ENCODE data around the gene GSDME. TPM values are rescaled to one million over a fixed set of nuclear protein-coding genes. Genes with fewer than 3 reads are reported as not detected.

The GSDME gene
- total and polyA plus RNA-seq, 7 experiments from 2014 or later = 0.41 to 5.0 (median 0.80) TPM; not detected in 1

DNA sequence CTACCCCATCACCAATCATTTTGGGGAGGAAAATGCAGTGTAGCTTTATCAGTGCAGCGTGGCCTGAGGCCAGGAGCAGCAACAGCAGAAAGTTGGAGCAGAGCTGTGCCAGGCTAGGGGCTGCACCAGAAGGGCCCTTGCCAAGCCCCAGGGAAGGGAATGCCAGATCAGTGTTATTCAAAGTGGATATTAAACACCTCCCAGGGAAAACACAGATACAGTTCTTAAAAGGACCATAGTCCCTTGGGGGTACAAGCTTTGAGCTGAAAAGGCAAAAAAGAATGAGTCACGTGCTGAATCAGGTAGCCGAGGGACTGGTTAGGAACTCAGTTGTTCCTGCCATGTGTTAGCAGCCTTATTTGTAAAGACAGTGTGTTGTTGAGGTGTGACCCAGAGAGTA, 54.0 kb downstream of the GSDME start:
- peaks cover 0 to 10% (median 0%) of the 10 kb centered on the region in 5 donors for H3K36me3 Mint-ChIP-seq
- no peak overlapping the region for H3K4me3 Mint-ChIP-seq
- DNase-seq (no peak), ATAC-seq (no peak)
- no peak overlapping the region for H3K27ac Mint-ChIP-seq
- POLR2A ChIA-PET = no interaction called here
- Histone ChIP-seq H3K9me3 (ENCODE audit: control insufficient read depth in 2 of 3, low read length in 3 of 3) (no peaks in the 10 kb centered on the region), H3K27me3 (ENCODE audit: control insufficient read depth in 2 of 2, insufficient read depth in 2 of 2, low read length in 2 of 2) (no peaks in the 10 kb centered on the region), H3K27ac (ENCODE audit: low read depth, low read length) (no peak overlapping the region), H3K4me3 (ENCODE audit: low read length) (no peak overlapping the region), H3K4me1 (ENCODE audit: control insufficient read depth in 2 of 2, insufficient read depth in 2 of 2, low read length in 2 of 2) (no peaks in the 10 kb centered on the region), H3K36me3 (ENCODE audit: control insufficient read depth in 2 of 3, insufficient read depth in 3 of 3, low read length in 3 of 3) (no peaks in the 10 kb centered on the region)
- no peaks in the 10 kb centered on the region for H3K27me3 Mint-ChIP-seq
- no peaks in the 10 kb centered on the region for H3K9me3 Mint-ChIP-seq
- intact Hi-C loops (cut with micrococcal nuclease) = no loop called here
- peaks cover 0 to 7% (median 0%) of the 10 kb centered on the region in 7 donors for H3K4me1 Mint-ChIP-seq
- CTCF ChIA-PET = no interaction called here

DNA sequence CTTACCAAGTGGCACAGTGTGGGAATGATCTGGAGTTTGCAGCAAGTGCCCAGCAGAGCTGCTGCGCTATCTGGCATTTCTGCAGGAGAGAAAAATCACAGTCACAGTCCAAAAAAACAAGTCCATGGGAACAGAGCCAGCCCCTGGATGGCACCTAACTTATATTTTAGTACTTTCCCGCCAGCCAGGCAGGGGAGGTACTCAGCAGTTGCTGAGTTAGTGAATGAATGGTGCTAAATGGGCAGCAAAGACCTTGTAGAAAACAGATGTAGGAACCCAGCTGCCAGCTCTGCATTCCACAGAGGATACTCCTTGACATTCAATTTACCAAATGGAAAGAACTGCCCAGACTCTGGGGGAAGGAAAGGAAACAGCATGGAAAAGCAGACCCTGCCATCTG, 54.5 kb downstream of the GSDME start:
- DNase-seq (no peak), ATAC-seq (no peak)
- no peak overlapping the region for H3K4me3 ChIP-seq (ENCODE audit: low read length)
- no peaks in the 10 kb centered on the region for H3K27me3 Mint-ChIP-seq
- intact Hi-C loops (cut with micrococcal nuclease) = no loop called here
- H3K27me3 ChIP-seq (ENCODE audit: control insufficient read depth in 2 of 2, insufficient read depth in 2 of 2, low read length in 2 of 2) = no peaks in the 10 kb centered on the region
- H3K9me3 Mint-ChIP-seq = no peaks in the 10 kb centered on the region
- H3K27ac ChIP-seq (ENCODE audit: low read depth, low read length) = no peak overlapping the region
- H3K9me3 ChIP-seq (ENCODE audit: control insufficient read depth in 2 of 3, low read length in 3 of 3) = no peaks in the 10 kb centered on the region
- ChIA-PET CTCF (no interaction called here), POLR2A (no interaction called here)
- H3K36me3 ChIP-seq (ENCODE audit: control insufficient read depth in 2 of 3, insufficient read depth in 3 of 3, low read length in 3 of 3) = no peaks in the 10 kb centered on the region
- H3K4me1 ChIP-seq (ENCODE audit: control insufficient read depth in 2 of 2, insufficient read depth in 2 of 2, low read length in 2 of 2) = no peaks in the 10 kb centered on the region
- H3K27ac Mint-ChIP-seq = no peak overlapping the region
- H3K4me1 Mint-ChIP-seq = peaks cover 0 to 10% (median 0%) of the 10 kb centered on the region in 7 donors
- H3K36me3 Mint-ChIP-seq = peaks cover 0 to 15% (median 0%) of the 10 kb centered on the region in 5 donors
- H3K4me3 Mint-ChIP-seq = no peak overlapping the region

DNA sequence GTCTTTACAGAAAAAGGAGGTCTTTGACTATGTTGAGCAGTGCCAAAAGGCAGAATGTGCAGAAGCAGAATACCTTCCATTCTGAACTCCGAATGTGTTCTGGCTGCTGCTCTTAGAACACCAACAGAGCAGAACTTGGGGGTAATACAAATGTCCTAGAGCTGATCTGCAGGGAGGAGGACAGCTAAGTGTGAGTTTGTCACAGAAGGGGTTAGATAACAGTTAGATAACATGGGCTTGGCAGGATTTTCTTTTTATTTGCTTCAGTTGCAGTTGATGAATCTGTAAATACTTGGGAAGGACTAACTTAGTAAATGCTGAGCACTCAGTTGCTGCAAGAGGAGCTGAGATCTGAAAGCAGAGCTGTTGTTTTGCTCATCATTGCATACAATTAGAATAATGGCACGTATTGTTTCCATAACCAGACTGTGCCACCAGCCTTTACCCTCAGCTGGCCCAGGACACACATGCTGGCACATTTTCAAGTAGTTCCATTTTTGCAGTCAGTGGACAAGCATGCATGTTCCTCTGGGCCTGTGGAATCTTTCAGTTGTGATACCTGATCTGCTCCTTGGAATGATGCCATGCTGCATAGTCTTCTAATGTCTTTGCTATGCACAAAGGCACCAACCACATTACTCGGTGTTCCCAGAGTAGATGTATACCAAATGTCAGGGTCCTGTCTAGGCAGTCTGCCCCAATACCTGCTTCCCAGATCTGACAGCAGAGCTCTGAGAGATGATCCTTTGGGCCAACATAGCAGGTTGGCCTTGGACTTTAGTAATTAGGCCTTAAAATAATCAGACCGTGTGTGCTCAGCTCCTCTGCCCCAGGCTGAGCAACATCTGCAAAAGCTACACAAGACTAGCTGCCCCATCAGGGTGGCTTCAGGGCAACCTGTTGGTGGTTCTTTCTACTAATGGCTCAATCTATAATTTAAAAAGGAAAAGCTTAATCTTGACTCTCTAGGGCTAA, 55.7 kb downstream of the GSDME start:
- Histone ChIP-seq H3K4me3 (ENCODE audit: low read length) (no peak overlapping the region), H3K9me3 (ENCODE audit: control insufficient read depth in 2 of 3, low read length in 3 of 3) (no peaks in the 10 kb centered on the region), H3K36me3 (ENCODE audit: control insufficient read depth in 2 of 3, insufficient read depth in 3 of 3, low read length in 3 of 3) (no peaks in the 10 kb centered on the region), H3K4me1 (ENCODE audit: control insufficient read depth in 2 of 2, insufficient read depth in 2 of 2, low read length in 2 of 2) (no peaks in the 10 kb centered on the region), H3K27me3 (ENCODE audit: control insufficient read depth in 2 of 2, insufficient read depth in 2 of 2, low read length in 2 of 2) (no peaks in the 10 kb centered on the region), H3K27ac (ENCODE audit: low read depth, low read length) (no peak overlapping the region)
- DNase-seq (no peak), ATAC-seq (no peak)
- intact Hi-C loops (cut with micrococcal nuclease) = no loop called here
- no peaks in the 10 kb centered on the region for H3K27me3 Mint-ChIP-seq
- no peaks in the 10 kb centered on the region for H3K9me3 Mint-ChIP-seq
- H3K27ac Mint-ChIP-seq = no peak overlapping the region
- H3K36me3 Mint-ChIP-seq = peaks cover 0 to 18% (median 0%) of the 10 kb centered on the region in 5 donors
- POLR2A ChIA-PET = no interaction called here
- CTCF ChIA-PET = interaction anchor here (0.8 kb wide), 1 partner anchor 111 kb away, joined by 3 read pairs; no protein-coding TSS in a partner anchor
- peaks cover 0 to 12% (median 0%) of the 10 kb centered on the region in 7 donors for H3K4me1 Mint-ChIP-seq
- H3K4me3 Mint-ChIP-seq = no peak overlapping the region

DNA sequence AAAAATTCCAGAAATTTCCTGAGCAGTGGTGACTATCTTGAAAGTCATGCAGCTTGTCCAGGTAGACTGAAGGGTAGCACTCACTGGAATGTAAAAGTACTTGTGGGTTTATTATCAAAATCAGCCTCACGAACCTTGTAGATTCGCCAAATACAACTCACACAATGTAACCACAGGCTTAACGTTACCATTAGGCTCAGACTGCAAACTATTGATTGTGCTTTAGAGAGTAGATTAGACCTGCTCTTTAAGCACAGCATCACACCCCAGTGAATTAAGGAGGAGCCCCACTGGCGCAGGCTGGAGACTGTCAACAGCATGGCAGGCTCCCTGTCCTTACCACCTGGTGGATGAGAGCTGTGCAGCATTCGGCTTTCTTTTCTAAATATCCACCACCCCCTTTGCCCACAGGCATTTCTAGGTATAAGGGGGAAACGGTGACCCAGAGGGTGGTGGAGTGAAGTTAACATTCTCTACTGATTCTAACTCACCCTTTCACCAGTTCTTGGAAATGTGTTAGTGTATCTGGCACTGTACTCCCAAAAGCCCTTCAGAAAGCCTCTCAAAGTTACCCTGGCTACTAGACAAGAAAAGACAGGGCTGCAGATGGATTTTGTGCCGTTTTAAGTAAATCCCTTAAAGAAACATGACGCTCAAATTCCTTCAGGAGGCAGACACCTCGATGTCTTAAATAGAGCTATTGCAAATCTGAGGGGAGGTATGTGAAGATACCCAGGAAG, 56.6 kb downstream of the GSDME start:
- no peaks in the 10 kb centered on the region for H3K9me3 ChIP-seq (ENCODE audit: control insufficient read depth in 2 of 3, low read length in 3 of 3)
- H3K27ac Mint-ChIP-seq = no peak overlapping the region
- no peak overlapping the region for H3K27ac ChIP-seq (ENCODE audit: low read depth, low read length)
- POLR2A ChIA-PET = no interaction called here
- DNase-seq = no peak
- no peaks in the 10 kb centered on the region for H3K4me1 ChIP-seq (ENCODE audit: control insufficient read depth in 2 of 2, insufficient read depth in 2 of 2, low read length in 2 of 2)
- H3K27me3 Mint-ChIP-seq = no peaks in the 10 kb centered on the region
- intact Hi-C loops (cut with micrococcal nuclease) = no loop called here
- CTCF ChIA-PET = no interaction called here
- H3K36me3 ChIP-seq (ENCODE audit: control insufficient read depth in 2 of 3, insufficient read depth in 3 of 3, low read length in 3 of 3) = no peaks in the 10 kb centered on the region
- ATAC-seq = no peak
- no peak overlapping the region for H3K4me3 ChIP-seq (ENCODE audit: low read length)
- no peaks in the 10 kb centered on the region for H3K9me3 Mint-ChIP-seq
- no peak overlapping the region for H3K4me3 Mint-ChIP-seq
- peaks cover 0 to 12% (median 0%) of the 10 kb centered on the region in 7 donors for H3K4me1 Mint-ChIP-seq
- peaks cover 0 to 23% (median 0%) of the 10 kb centered on the region in 5 donors for H3K36me3 Mint-ChIP-seq
- no peaks in the 10 kb centered on the region for H3K27me3 ChIP-seq (ENCODE audit: control insufficient read depth in 2 of 2, insufficient read depth in 2 of 2, low read length in 2 of 2)

DNA sequence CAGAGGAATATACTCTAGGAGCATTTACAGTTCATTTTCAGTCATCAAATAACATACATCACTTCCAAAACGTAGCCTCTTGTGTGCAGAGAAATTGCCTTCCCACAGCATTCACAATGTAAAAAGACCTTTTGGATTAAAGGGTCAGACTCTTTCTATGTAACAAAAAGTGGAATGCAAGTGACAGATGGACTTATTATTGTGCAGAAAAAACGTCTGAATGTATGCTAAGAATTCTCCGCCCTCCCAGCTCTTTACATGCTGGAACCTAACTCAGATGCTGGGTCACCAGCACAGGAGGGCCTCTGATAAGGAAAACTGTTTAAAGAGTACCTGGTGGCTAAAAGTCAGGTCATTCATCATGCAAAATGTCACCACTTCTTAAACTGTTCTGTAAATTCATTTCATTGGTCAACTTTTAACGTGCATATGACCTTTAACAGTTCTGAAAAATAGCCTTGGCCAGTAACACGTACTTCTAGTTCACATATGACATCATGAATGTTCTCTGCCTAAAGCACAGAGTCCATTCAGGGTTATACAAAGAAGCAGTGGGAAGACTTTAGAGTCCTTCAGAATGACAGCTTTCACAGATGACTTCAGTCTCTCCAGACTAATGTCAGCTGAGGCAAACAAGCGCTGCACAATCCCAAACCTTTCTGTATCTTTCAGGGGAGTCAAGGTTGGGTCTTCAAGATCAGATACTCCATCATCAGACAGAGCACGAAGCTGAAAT, 58.6 kb downstream of the GSDME start:
- POLR2A ChIA-PET = no interaction called here
- no peaks in the 10 kb centered on the region for H3K27me3 Mint-ChIP-seq

DNA sequence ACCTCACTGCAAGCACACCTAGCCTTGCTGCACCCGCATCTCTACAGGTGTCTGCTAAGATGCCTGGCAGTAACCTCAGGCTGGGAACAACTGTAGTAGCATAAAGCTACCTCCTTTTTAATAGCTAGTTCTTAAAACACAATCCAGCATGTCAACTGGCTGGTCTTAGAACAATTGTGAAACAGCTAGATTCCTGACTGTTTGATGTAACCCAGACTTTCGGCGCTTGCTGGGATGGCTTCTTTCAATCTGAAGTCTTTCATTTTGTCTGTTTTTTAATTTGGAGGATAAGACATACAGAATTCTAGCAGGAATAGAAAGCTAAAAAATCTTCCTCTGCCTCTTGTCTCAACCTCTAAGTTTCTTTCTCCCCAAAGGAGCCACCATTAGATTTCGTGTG, 59.8 kb downstream of the GSDME start:
- no peak for ATAC-seq
- POLR2A ChIA-PET = no interaction called here

More for the DNA sequence above, 58.6 kb downstream of the GSDME start:
- Mint-ChIP-seq H3K27ac (no peak overlapping the region), H3K4me3 (no peak overlapping the region), H3K36me3 (peaks cover 3 to 40% (median 5%) of the 10 kb centered on the region in 5 donors), H3K9me3 (no peaks in the 10 kb centered on the region), H3K4me1 (peaks cover 0 to 4% (median 0%) of the 10 kb centered on the region in 7 donors)
- Histone ChIP-seq H3K27me3 (ENCODE audit: control insufficient read depth in 2 of 2, insufficient read depth in 2 of 2, low read length in 2 of 2) (no peaks in the 10 kb centered on the region), H3K9me3 (ENCODE audit: control insufficient read depth in 2 of 3, low read length in 3 of 3) (no peaks in the 10 kb centered on the region), H3K27ac (ENCODE audit: low read depth, low read length) (no peak overlapping the region), H3K36me3 (ENCODE audit: control insufficient read depth in 2 of 3, insufficient read depth in 3 of 3, low read length in 3 of 3) (no peaks in the 10 kb centered on the region), H3K4me1 (ENCODE audit: control insufficient read depth in 2 of 2, insufficient read depth in 2 of 2, low read length in 2 of 2) (no peaks in the 10 kb centered on the region), H3K4me3 (ENCODE audit: low read length) (no peak overlapping the region)
- DNase-seq = no peak
- ATAC-seq = no peak
- CTCF ChIA-PET = no interaction called here
- intact Hi-C loops (cut with micrococcal nuclease) = no loop called here

More for the DNA sequence above, 59.8 kb downstream of the GSDME start:
- DNase-seq = no peak
- Histone ChIP-seq H3K9me3 (ENCODE audit: control insufficient read depth in 2 of 3, low read length in 3 of 3) (no peaks in the 10 kb centered on the region), H3K27ac (ENCODE audit: low read depth, low read length) (no peak overlapping the region), H3K36me3 (ENCODE audit: control insufficient read depth in 2 of 3, insufficient read depth in 3 of 3, low read length in 3 of 3) (no peaks in the 10 kb centered on the region), H3K27me3 (ENCODE audit: control insufficient read depth in 2 of 2, insufficient read depth in 2 of 2, low read length in 2 of 2) (no peaks in the 10 kb centered on the region), H3K4me3 (ENCODE audit: low read length) (no peak overlapping the region), H3K4me1 (ENCODE audit: control insufficient read depth in 2 of 2, insufficient read depth in 2 of 2, low read length in 2 of 2) (no peaks in the 10 kb centered on the region)
- Mint-ChIP-seq H3K27me3 (no peaks in the 10 kb centered on the region), H3K36me3 (peaks cover 4 to 50% (median 14%) of the 10 kb centered on the region in 5 donors), H3K9me3 (no peaks in the 10 kb centered on the region), H3K27ac (no peak overlapping the region), H3K4me1 (peaks cover 0 to 4% (median 0%) of the 10 kb centered on the region in 7 donors), H3K4me3 (no peak overlapping the region)
- intact Hi-C loops (cut with micrococcal nuclease) = no loop called here
- CTCF ChIA-PET = no interaction called here

Data from naive thymus-derived CD4-positive, alpha-beta T cell (primary cell).